C4-2B (cell line): ENCODE results near the gene CYTH3.

Experiments
- CTCF ChIP-seq: fragments of 450-650 bp; conservative IDR thresholded peaks from 2 replicates; pipeline ENCODE4 v1.5.1; 2017; ENCODE audit warnings: mild to moderate bottlenecking
- ZFX ChIP-seq: fragments of 450-650 bp; IDR thresholded peaks from 2 replicates; pipeline ENCODE4 v1.6.1; 2017

- TF ChIP-seq CTCF (no peak), ZFX (no peak)
These were observed 38.0 kb upstream of the CYTH3 start for GRCh38 chr7:6310271-6310993.
